GM21723 (cell line): ENCODE data around the gene WNT8B.

Source experiments
- ATAC-seq: cut with Tn5 transposase; IDR thresholded peaks from one replicate; pipeline ENCODE4 v1.9.1; 2021; ENCODE audit warnings: mild to moderate bottlenecking, moderate library complexity; ENCODE audit not compliant: unreplicated experiment

Gene WNT8B

GRCh38 chr10:100518761-100519241 lies 56.0 kb downstream of the WNT8B start:
- no peak for ATAC-seq

GRCh38 chr10:100519311-100520051 lies 56.7 kb downstream of the WNT8B start, which contains the start of gene SEC31B:
TSS of gene SEC31B (minus strand) at chr10:100519861. CDS start at chr10:100516952, 2,909 bp downstream.
- ATAC-seq = no peak

DNA sequence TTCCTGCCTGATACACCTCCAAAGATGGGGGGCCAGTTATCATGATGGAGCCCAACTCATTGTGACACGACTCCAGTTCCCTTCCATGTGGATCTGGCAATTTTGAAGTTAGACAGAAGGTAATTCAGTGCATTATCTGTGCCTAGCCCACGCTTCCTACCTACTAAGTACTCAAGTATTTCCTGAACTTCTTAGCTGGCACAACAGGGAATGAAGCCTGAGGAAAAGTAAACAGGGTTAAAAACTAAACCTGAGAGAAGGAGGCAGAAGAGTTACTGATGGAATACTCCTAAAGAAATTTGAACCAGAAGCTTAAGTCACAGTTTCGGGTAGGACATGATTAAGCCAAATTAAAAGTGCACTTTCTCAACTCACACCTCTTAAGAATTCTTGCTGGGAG lies 58.0 kb downstream of the WNT8B start:
- ATAC-seq = no peak

- ATAC-seq = no peak
Measured at GRCh38 chr10:100522107-100522801, 59.4 kb downstream of the WNT8B start.

DNA sequence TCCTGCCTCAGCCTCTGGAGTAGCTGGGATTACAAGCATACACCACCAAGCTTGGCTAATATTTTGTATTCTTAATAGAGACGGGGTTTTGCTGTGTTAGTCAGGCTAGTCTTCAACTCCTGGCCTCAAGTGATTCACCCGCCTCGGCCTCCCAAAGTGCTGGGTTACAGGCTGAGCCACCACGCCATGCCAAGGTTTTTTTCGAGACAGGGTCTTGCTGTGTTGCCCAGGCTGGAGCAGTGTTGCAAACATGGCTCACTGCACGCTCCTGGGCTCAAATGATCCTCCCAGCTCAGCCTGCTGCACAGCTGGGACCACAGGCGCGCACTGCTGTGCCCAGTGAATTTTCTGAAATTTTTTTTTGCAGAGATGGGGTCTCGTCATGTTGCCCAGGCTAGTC lies 60.1 kb downstream of the WNT8B start:
- no peak for ATAC-seq

- ATAC-seq = no peak
Measured at GRCh38 chr10:100524206-100524605, 61.4 kb downstream of the WNT8B start.

- no peak for ATAC-seq
Measured at GRCh38 chr10:100524638-100525037, 61.8 kb downstream of the WNT8B start.

- ATAC-seq = no peak
Measured at GRCh38 chr10:100528123-100528886, 65.5 kb downstream of the WNT8B start.

GRCh38 chr10:100528921-100529474 lies 66.2 kb downstream of the WNT8B start:
- ATAC-seq = no peak

DNA sequence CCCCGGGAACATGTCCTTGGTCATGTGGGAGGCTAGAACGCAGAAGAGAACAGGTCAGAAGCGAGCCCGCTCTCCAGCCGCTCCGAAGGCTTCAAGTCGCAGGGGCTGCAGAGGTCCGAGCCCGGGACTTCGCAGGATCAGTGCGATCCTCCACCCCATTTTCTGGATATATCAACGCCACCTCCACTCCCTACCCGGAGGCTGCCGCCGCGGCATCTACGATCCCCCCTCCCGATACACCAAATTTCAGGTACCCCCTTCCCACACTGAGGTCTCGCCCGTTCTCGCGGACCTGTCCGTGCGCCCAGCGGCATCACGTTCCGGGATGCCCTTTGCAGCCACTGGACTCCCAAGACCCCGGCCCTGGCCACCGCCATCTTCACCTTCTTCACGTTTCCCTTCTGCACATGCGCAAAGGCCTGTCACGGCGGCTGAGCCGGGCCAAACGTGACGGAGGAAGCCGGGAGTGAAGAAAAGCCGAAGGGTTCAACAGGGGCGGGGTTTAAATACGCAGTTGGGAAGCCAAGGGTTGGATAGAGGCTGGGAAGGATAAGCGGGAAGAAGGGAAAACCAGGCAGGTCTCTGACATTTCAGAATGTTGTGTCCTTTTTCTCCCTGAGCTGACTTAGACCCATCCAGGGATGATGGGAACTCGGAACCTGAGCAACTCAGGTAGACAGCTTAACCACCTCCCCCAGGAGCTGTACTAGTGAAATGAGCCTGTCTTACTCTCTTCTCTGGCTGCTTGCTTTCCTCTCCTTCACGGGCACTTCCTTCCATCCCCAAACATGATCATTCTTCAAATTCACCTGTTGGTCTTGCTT lies 66.9 kb downstream of the WNT8B start, which contains the start of gene NDUFB8:
NDUFB8 (minus strand) TSS at position 397 of the 824 bp plus-strand sequence; CDS start at position 377, 20 bp downstream.
- ATAC-seq = no peak

- no peak for ATAC-seq
Measured at GRCh38 chr10:100531761-100532160, 69.0 kb downstream of the WNT8B start.
